Fibroblast of lung (primary cell): ENCODE measurements around the gene LRRC49. TPM values are rescaled to one million over a fixed set of nuclear protein-coding genes. Genes with fewer than 3 reads are reported as not detected.
"Not testable (repeated sequence)": the region's sequence is repeated elsewhere in the genome, so short reads cannot be mapped to it uniquely, and the experiment has no call there.

Source experiments
- DNase-seq, 2 donors: peaks; one replicate each; pipeline versions ENCODE4 v3.0.0 to v3.0.0-alpha.2; 2010; ENCODE audit warnings: low read depth in 2 of 2
- H2AFZ ChIP-seq: 2 replicates; pipeline ENCODE4 v1.5.1; 2012; ENCODE audit warnings: low read length, control low read depth, inconsistent platforms
- H3K27ac ChIP-seq: 2 replicates; pipeline ENCODE4 v1.5.1; 2011; ENCODE audit warnings: low read length, control low read depth; ENCODE audit not compliant: insufficient read depth
- H3K27me3 ChIP-seq: 2 replicates; pipeline ENCODE4 v1.5.1; 2011; ENCODE audit warnings: mild to moderate bottlenecking, low read length; ENCODE audit not compliant: control insufficient read depth, insufficient read depth
- H3K36me3 ChIP-seq: 2 replicates; pipeline ENCODE4 v1.5.1; 2011; ENCODE audit warnings: low read length; ENCODE audit not compliant: control insufficient read depth, insufficient read depth
- H3K4me1 ChIP-seq: 2 replicates; pipeline ENCODE4 v1.5.1; 2011; ENCODE audit warnings: low read length; ENCODE audit not compliant: control insufficient read depth, insufficient read depth; ENCODE audit errors: extremely low read depth
- H3K4me2 ChIP-seq: 2 replicates; pipeline ENCODE4 v1.5.1; 2011; ENCODE audit warnings: low read length, control low read depth; ENCODE audit not compliant: insufficient read depth; ENCODE audit errors: extremely low read depth
- H3K4me3 ChIP-seq, 4 experiments: fragments of 200-600 bp in 1 of 4; sonication (generic) in 1 of 4; replicated peaks in 1 of 4; 2 replicates each; pipeline ENCODE4 v1.5.1; 2011 to 2016; ENCODE audit warnings: low read length in 4 of 4, low read depth in 3 of 4, mild to moderate bottlenecking in 3 of 4, control low read depth in 2 of 4, inconsistent platforms in 1 of 4, mixed read lengths in 1 of 4; ENCODE audit not compliant: insufficient read depth in 1 of 4; ENCODE audit errors: control extremely low read depth in 1 of 4
- H3K79me2 ChIP-seq: 2 replicates; pipeline ENCODE4 v1.5.1; 2012; ENCODE audit warnings: mild to moderate bottlenecking, low read length, inconsistent platforms; ENCODE audit not compliant: control insufficient read depth, insufficient read depth
- H3K9ac ChIP-seq: 2 replicates; pipeline ENCODE4 v1.5.1; 2011; ENCODE audit warnings: mild to moderate bottlenecking, low read length, control low read depth; ENCODE audit not compliant: insufficient read depth
- H3K9me3 ChIP-seq: 2 replicates; pipeline ENCODE4 v1.5.1; 2012; ENCODE audit warnings: low read depth, low read length; ENCODE audit not compliant: control insufficient read depth, insufficient read depth
- H4K20me1 ChIP-seq: 2 replicates; pipeline ENCODE4 v1.5.1; 2011; ENCODE audit warnings: low read length; ENCODE audit not compliant: control insufficient read depth, insufficient read depth; ENCODE audit errors: extremely low read depth
- CTCF ChIP-seq, 2 donors: IDR thresholded peaks in 1 of 2; conservative IDR thresholded peaks in 1 of 2; 1 replicate in 1 of 2; 2 replicates in 1 of 2; pipeline ENCODE4 v1.5.1; 2011 to 2012; ENCODE audit warnings: low read length in 2 of 2, control low read depth in 1 of 2, inconsistent platforms in 1 of 2, low read depth in 1 of 2, mild to moderate bottlenecking in 1 of 2
- EZH2 ChIP-seq: IDR thresholded peaks from 2 replicates; pipeline ENCODE4 v1.5.1; 2012; ENCODE audit warnings: low read length, control low read depth, mild to moderate bottlenecking; ENCODE audit errors: missing control alignments
- polyA plus RNA-seq, 2 donors: library from polyadenylated mRNA; depleted of rRNA in 1 of 2; stranded (reverse) in 1 of 2; unstranded in 1 of 2; fragments of >200 nt; gene quantifications; 2 replicates each; pipeline ENCODE4 v1.2.1, GENCODE V29; 2011 to 2012; ENCODE audit warnings: missing spikeins in 1 of 2
- total RNA-seq: library from RNA; depleted of rRNA; stranded (reverse); fragments of >200 nt; gene quantifications from 2 replicates; pipeline ENCODE4 v1.2.1, GENCODE V29; 2014

LRRC49 gene
- total and polyA plus RNA-seq, 2 donors (not counting 1 experiment from before 2014, with no cell fraction given): 10.0 to 31.5 TPM

DNA sequence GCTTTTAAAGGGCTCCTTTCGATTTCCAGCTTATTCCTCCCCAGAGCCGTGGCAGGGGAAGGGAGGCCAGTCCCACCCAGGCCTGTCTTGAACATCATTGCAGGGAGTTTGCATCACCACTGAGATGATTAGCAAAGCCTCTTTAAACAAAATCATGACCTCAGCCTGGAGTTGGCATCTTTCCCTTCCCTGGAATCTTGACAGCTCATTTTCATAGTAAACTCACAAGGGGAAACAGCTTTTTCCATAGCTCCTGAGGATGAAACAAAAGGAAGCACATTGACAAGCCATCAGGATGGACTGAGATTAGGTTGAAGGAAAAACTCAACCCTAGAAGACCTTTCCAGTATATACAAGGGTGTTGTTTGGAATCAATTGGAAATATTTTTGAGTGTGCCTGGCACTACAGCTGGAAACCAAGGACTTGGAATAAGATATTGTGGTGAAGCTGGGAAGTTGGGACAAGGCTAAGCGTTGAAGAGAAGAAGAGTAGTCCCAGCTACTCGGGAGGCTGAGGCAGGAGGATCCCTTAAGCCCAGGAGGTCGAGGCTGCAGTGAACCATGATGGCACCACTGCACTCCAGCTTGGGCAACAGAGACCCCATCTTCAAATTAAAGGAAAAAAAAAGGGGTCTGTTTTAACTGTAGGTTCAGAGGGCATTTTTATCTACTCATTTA lies 35.6 kb upstream of the LRRC49 start:
- TF ChIP-seq EZH2: no peak
- no peaks in the 10 kb centered on the region for H3K27me3 ChIP-seq
- no peak overlapping the region for H3K9ac ChIP-seq
- peak; percentile 98 to 100 for DNase-seq
- no peaks in the 10 kb centered on the region for H3K9me3 ChIP-seq
- peaks cover 26% of the 10 kb centered on the region for H3K4me1 ChIP-seq
- H4K20me1 ChIP-seq: no peaks in the 10 kb centered on the region
- no peak overlapping the region for H2AFZ ChIP-seq
- peak overlapping the region; percentile 89 for H3K27ac ChIP-seq
- peaks cover 19% of the 10 kb centered on the region for H3K79me2 ChIP-seq
- H3K4me2 ChIP-seq: peak overlapping the region; percentile 84
- no peaks in the 10 kb centered on the region for H3K36me3 ChIP-seq
- peak overlapping the region in 2 of 4 experiments; percentile 25 to 31 for H3K4me3 ChIP-seq

DNA sequence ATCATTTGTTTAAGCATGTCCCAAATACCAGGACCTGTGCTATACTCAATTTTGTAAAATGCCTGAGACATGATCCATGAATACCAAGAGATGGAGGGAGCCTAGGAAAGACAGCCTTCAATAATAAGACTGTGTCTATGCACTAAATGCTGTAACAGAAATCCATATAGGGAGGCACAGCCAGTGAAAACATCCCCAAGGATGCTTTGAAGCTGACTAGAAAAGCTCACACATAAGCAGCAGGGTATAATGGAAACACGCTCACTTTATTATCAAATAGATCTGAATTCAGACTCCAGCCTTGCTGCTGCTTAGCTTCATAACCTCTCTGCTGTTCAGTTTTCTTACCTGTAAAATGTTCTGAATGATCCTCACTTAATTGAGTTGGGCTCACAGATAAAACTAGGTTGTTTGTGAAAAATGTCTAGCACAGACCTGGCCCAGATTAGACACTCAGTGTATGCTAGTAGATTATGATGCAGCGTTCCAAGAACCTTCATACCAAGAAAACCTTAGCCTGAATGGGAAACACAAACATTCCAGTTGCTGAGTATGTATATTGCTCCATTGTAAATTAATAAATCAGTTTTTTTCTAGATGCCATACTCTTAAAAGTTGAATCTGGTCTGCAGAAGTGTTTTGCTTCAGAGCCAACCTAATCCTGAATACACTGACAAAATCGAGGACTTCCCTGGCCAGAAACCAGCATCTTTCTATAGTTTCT lies 34.9 kb upstream of the LRRC49 start:
- no peaks in the 10 kb centered on the region for H4K20me1 ChIP-seq
- peaks cover 26% of the 10 kb centered on the region for H3K4me1 ChIP-seq
- TF ChIP-seq EZH2 (no peak), CTCF (conservative IDR thresholded peaks at IDR 0.05 in 1 of 2, IDR thresholded peaks at IDR 0.05 in 1 of 2; ENCODE audit: low read depth in 1 of 2, low read length in 2 of 2) (no peak)
- DNase-seq: peak; percentile 53 to 56
- no peak overlapping the region for H2AFZ ChIP-seq
- H3K79me2 ChIP-seq: peaks cover 12% of the 10 kb centered on the region
- H3K4me2 ChIP-seq: peak overlapping the region; percentile 9
- H3K36me3 ChIP-seq: no peaks in the 10 kb centered on the region
- H3K27me3 ChIP-seq: no peaks in the 10 kb centered on the region
- no peak overlapping the region for H3K4me3 ChIP-seq
- H3K27ac ChIP-seq: peak overlapping the region; percentile 89
- no peaks in the 10 kb centered on the region for H3K9me3 ChIP-seq
- H3K9ac ChIP-seq: no peak overlapping the region

GRCh38 chr15:70858614-70859321 lies 33.9 kb upstream of the LRRC49 start:
- H2AFZ ChIP-seq, H3K9me3 ChIP-seq, H3K9ac ChIP-seq, H3K36me3 ChIP-seq, H3K79me2 ChIP-seq, H3K4me3 ChIP-seq, H3K27ac ChIP-seq, H3K27me3 ChIP-seq, H4K20me1 ChIP-seq, H3K4me2 ChIP-seq, DNase-seq: not testable (repeated sequence)
- peaks cover 29% of the 10 kb centered on the region for H3K4me1 ChIP-seq
